H1 (cell line): ENCODE results near the gene ARHGEF2. TPM values are rescaled to one million over a fixed set of nuclear protein-coding genes. Genes with fewer than 3 reads are reported as not detected.
A peak's percentile ranks its signal among the peaks of the same experiment; 100 is the strongest.

Source experiments
- CTCF ChIA-PET: fragments of 300-600 bp; sonication (Branson Sonifier 250); formaldehyde crosslinking; loops from one replicate; lab custom pipeline; 2021; ENCODE audit not compliant: partially characterized antibody; lab: Charles Lee
- POLR2A ChIA-PET: fragments of 300-600 bp; sonication (Branson Sonifier 250); formaldehyde crosslinking; loops from one replicate; lab custom pipeline; 2021; ENCODE audit warnings: inconsistent platforms; ENCODE audit not compliant: partially characterized antibody; lab: Charles Lee
- DNase-seq, 2 experiments: peaks; one replicate each; pipeline versions ENCODE4 v3.0.0 to v3.0.0-alpha.2; 2010 to 2022; ENCODE audit warnings: low spot score in 2 of 2, low read depth in 1 of 2, mixed read lengths in 1 of 2
- FAIRE-seq: peaks from 2 replicates; lab custom pipeline; 2011; peaks lifted over from hg19 to GRCh38; lab: Jason Lieb, UNC
- H2AFZ ChIP-seq: 2 replicates; pipeline ENCODE4 v1.8.1; 2012; ENCODE audit warnings: low read length, inconsistent platforms
- H2AK5ac ChIP-seq: 2 replicates; pipeline ENCODE4 v1.6.1; 2013; ENCODE audit warnings: low read depth, low read length
- H2BK120ac ChIP-seq: replicated peaks from 2 replicates; pipeline ENCODE3; 2013; ENCODE audit warnings: low read depth, low read length, inconsistent platforms
- H2BK12ac ChIP-seq: 2 replicates; pipeline ENCODE4 v1.6.1; 2013; ENCODE audit warnings: low read depth, low read length
- H2BK15ac ChIP-seq: 2 replicates; pipeline ENCODE4 v1.6.1; 2013; ENCODE audit warnings: low read length
- H2BK20ac ChIP-seq: 2 replicates; pipeline ENCODE4 v1.6.1; 2013; ENCODE audit warnings: low read length
- H2BK5ac ChIP-seq: 2 replicates; pipeline ENCODE4 v1.6.1; 2013; ENCODE audit warnings: low read depth, low read length
- H3K14ac ChIP-seq: 2 replicates; pipeline ENCODE4 v1.6.1; 2013; ENCODE audit warnings: inconsistent platforms; ENCODE audit not compliant: insufficient read length
- H3K18ac ChIP-seq: 2 replicates; pipeline ENCODE4 v1.6.1; 2013; ENCODE audit warnings: low read length; ENCODE audit errors: extremely low read depth
- H3K23ac ChIP-seq: 2 replicates; pipeline ENCODE4 v1.6.1; 2013; ENCODE audit warnings: inconsistent platforms; ENCODE audit not compliant: insufficient read length
- H3K23me2 ChIP-seq: 2 replicates; pipeline ENCODE4 v1.6.1; 2013; ENCODE audit warnings: low read depth, low read length
- H3K27ac ChIP-seq: 2 replicates; pipeline ENCODE4 v1.6.1; 2011; ENCODE audit warnings: low read depth, low read length, inconsistent platforms
- H3K27me3 ChIP-seq, 4 experiments: replicated peaks in 1 of 4; 1 replicate in 1 of 4; 2 replicates in 3 of 4; pipeline versions ENCODE4 v1.6.1 to v1.8.1; 2011 to 2013; ENCODE audit warnings: low read length in 3 of 4, mild to moderate bottlenecking in 3 of 4, inconsistent platforms in 2 of 4, mixed read lengths in 2 of 4, moderate library complexity in 1 of 4; ENCODE audit not compliant: control insufficient read depth in 3 of 4, insufficient read depth in 3 of 4; ENCODE audit errors: extremely low read depth in 1 of 4
- H3K36me3 ChIP-seq, 4 experiments: 2 replicates each; pipeline versions ENCODE4 v1.6.1 to v1.8.1; 2011 to 2013; ENCODE audit warnings: mild to moderate bottlenecking in 4 of 4, low read length in 3 of 4, moderate library complexity in 2 of 4, control low read depth in 1 of 4, inconsistent platforms in 1 of 4; ENCODE audit not compliant: insufficient read depth in 4 of 4, control insufficient read depth in 2 of 4
- H3K4ac ChIP-seq: replicated peaks from 2 replicates; pipeline ENCODE3; 2013; ENCODE audit warnings: low read length, low read depth, mixed read lengths, inconsistent platforms; ENCODE audit not compliant: insufficient read length
- H3K4me1 ChIP-seq, 4 experiments: replicated peaks in 1 of 4; 1 replicate in 1 of 4; 2 replicates in 3 of 4; pipeline versions ENCODE4 v1.6.1 to v1.8.1; 2011 to 2013; ENCODE audit warnings: low read length in 3 of 4, inconsistent platforms in 2 of 4, mixed read lengths in 1 of 4; ENCODE audit not compliant: insufficient read depth in 4 of 4, control insufficient read depth in 3 of 4
- H3K4me2 ChIP-seq, 2 experiments: 2 replicates each; pipeline versions ENCODE4 v1.6.1 to v1.8.1; 2011 to 2013; ENCODE audit warnings: low read depth in 2 of 2, low read length in 2 of 2, control low read depth in 1 of 2, inconsistent platforms in 1 of 2, mild to moderate bottlenecking in 1 of 2; ENCODE audit not compliant: insufficient read depth in 1 of 2
- H3K4me3 ChIP-seq, 4 experiments: fragments of 200-600, 300-600 bp in 1 of 4; sonication (generic), shearing (Covaris generic), sonication (Bioruptor Twin) in 1 of 4; 2 replicates each; pipeline versions ENCODE4 v1.5.1 to v1.8.1; 2011 to 2016; ENCODE audit warnings: low read length in 4 of 4, low read depth in 3 of 4, control low read depth in 2 of 4, inconsistent platforms in 2 of 4, mild to moderate bottlenecking in 2 of 4, mixed read lengths in 1 of 4, moderate library complexity in 1 of 4; ENCODE audit not compliant: insufficient read depth in 2 of 4; ENCODE audit errors: extremely low read depth in 1 of 4
- H3K56ac ChIP-seq: replicated peaks from 2 replicates; pipeline ENCODE3; 2013; ENCODE audit warnings: low read depth, mild to moderate bottlenecking, mixed read lengths, low read length, inconsistent platforms; ENCODE audit not compliant: insufficient read length
- H3K79me1 ChIP-seq: 2 replicates; pipeline ENCODE4 v1.6.1; 2013; ENCODE audit warnings: low read depth, low read length, control low read depth
- H3K79me2 ChIP-seq, 2 experiments: 2 replicates each; pipeline versions ENCODE4 v1.6.1 to v1.8.1; 2012 to 2013; ENCODE audit warnings: low read length in 2 of 2, mild to moderate bottlenecking in 2 of 2, inconsistent platforms in 1 of 2; ENCODE audit not compliant: insufficient read depth in 2 of 2, control insufficient read depth in 1 of 2
- H3K9ac ChIP-seq, 4 experiments: replicated peaks in 1 of 4; 1 replicate in 1 of 4; 2 replicates in 3 of 4; pipeline versions ENCODE4 v1.6.1 to v1.8.1; 2011 to 2013; ENCODE audit warnings: low read depth in 3 of 4, low read length in 3 of 4, control low read depth in 2 of 4, mild to moderate bottlenecking in 2 of 4, moderate library complexity in 2 of 4, inconsistent platforms in 1 of 4; ENCODE audit errors: extremely low read depth in 1 of 4
- H3K9me3 ChIP-seq, 2 experiments: 2 replicates each; pipeline versions ENCODE4 v1.6.1 to v1.8.1; 2012 to 2013; ENCODE audit warnings: mild to moderate bottlenecking in 2 of 2, moderate library complexity in 2 of 2, control low read depth in 1 of 2, inconsistent platforms in 1 of 2, low read depth in 1 of 2, low read length in 1 of 2, mixed read lengths in 1 of 2; ENCODE audit not compliant: insufficient read depth in 2 of 2
- H4K20me1 ChIP-seq, 2 experiments: replicated peaks in 1 of 2; 2 replicates each; pipeline versions ENCODE3 to v1.8.1; 2011 to 2013; ENCODE audit warnings: inconsistent platforms in 2 of 2, low read length in 2 of 2, mild to moderate bottlenecking in 1 of 2; ENCODE audit not compliant: insufficient read depth in 2 of 2, control insufficient read depth in 1 of 2
- H4K5ac ChIP-seq: 2 replicates; pipeline ENCODE4 v1.6.1; 2013; ENCODE audit warnings: low read length, low read depth, mixed read lengths, inconsistent platforms; ENCODE audit not compliant: insufficient read length
- H4K8ac ChIP-seq: 2 replicates; pipeline ENCODE4 v1.8.0; 2013; ENCODE audit warnings: mild to moderate bottlenecking, moderate library complexity, low read length, inconsistent platforms; ENCODE audit not compliant: insufficient read depth; ENCODE audit errors: extremely low read depth
- H4K91ac ChIP-seq: replicated peaks from 2 replicates; pipeline ENCODE3; 2013; ENCODE audit warnings: low read length, mixed read lengths, inconsistent platforms; ENCODE audit not compliant: insufficient read length
- CHD1 ChIP-seq: IDR thresholded peaks from 2 replicates; pipeline ENCODE4 v1.6.1; 2012; ENCODE audit warnings: low read depth, low read length, improper control_type of control experiment
- HDAC2 ChIP-seq, 2 experiments: fragments of 300-600 bp in 1 of 2; sonication (generic) in 1 of 2; IDR thresholded peaks; 2 replicates each; pipeline ENCODE4 v1.6.1; 2011 to 2012; ENCODE audit warnings: low read depth in 2 of 2, low read length in 2 of 2, mild to moderate bottlenecking in 2 of 2, moderate library complexity in 2 of 2, borderline replicate concordance in 1 of 2, inconsistent platforms in 1 of 2
- SIX5 ChIP-seq: IDR thresholded peaks from 2 replicates; pipeline ENCODE4 v1.6.1; 2011; ENCODE audit warnings: mild to moderate bottlenecking, low read depth, low read length
- WGBS, 2 experiments: shearing (Covaris generic) in 1 of 2; methylation state at CpG; one replicate each; pipeline versions ENCODE4 v1.1.6 to v1.1.7; 2013 to 2015; ENCODE audit warnings: low lambda C conversion rate in 2 of 2, mixed read lengths in 2 of 2, inconsistent platforms in 1 of 2, low coverage in 1 of 2, missing lambda C conversion rate in 1 of 2; ENCODE audit not compliant: insufficient replicate concordance in 2 of 2, insufficient coverage in 1 of 2, insufficient read length in 1 of 2; ENCODE audit errors: extremely low coverage in 1 of 2, missing lambda C conversion rate in 1 of 2; 5-methylcytosine and 5-hydroxymethylcytosine counted together
- polyA plus RNA-seq, 7 experiments: library from polyadenylated mRNA; depleted of rRNA in 3 of 7; stranded (reverse) in 5 of 7; unstranded in 2 of 7; fragments of >200 nt in 5 of 7; fragments of 200-250 nt in 2 of 7; gene quantifications; 1 replicate in 5 of 7; 2 replicates in 1 of 7; 4 replicates in 1 of 7; pipeline versions ENCODE4 v1.2.1 to v1.2.3, GENCODE V29; 2011 to 2013; ENCODE audit warnings: missing spikeins in 2 of 7, mixed read lengths in 2 of 7
- total RNA-seq: library from RNA; stranded (reverse); fragmentation: NEBNext Ultra II Directional; extraction: Animal tissue kit (Norgen Biotek cat#: 25700); gene quantifications from 2 replicates; pipeline ENCODE4 v1.2.1, GENCODE V29; 2021
- TF ChIP-seq, protein P1 (sequence below): IDR thresholded peaks from 2 replicates; pipeline ENCODE4 v1.6.1; 2012; ENCODE audit warnings: inconsistent platforms

The ARHGEF2 gene
- total and polyA plus RNA-seq, 2 of the 8 experiments (the other 6 are each of a cell fraction or from before 2014, with no cell fraction given): 42.7 to 80.5 TPM

DNA sequence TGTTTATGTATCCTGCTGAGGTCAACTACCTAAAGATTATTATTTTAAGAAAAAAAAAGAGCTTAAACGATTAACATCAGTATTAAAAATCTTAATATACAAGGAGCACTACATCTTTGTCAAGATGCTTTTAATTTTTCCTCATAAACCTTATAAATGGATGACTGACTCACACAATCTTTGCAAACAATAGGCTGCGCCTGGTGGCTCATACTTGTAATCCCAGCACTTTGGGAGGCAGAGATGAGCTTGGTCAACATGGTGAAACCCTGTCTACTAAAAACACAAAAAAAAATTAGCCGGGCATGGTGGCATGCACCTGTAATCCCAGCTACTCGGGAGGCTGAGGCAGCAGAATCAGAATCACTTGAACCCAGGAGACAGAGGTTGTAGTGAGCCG, 45.9 kb downstream of the ARHGEF2 start:
- Histone ChIP-seq H3K79me2 (peaks cover 10 to 51% of the 10 kb centered on the region in 2 experiments), H2AK5ac (no peak overlapping the region), H3K79me1 (peaks cover 2% of the 10 kb centered on the region; the same call in 1 of the 2 replicates), H3K4me1 (peaks cover 0 to 2% (median 1%) of the 10 kb centered on the region in 4 experiments; a peak in 4 of 7 replicates), H3K27ac (no peak overlapping the region), H3K9ac (no peak overlapping the region), H2BK20ac (no peak overlapping the region), H2BK120ac (no peak overlapping the region), H4K8ac (no peak overlapping the region), H3K4me2 (peak overlapping the region; percentile 40 to 85; a peak in 3 of 4 replicates), H3K23ac (no peak overlapping the region), H3K23me2 (peaks cover 5% of the 10 kb centered on the region), H2BK12ac (no peak overlapping the region), H2BK5ac (no peak overlapping the region), H3K27me3 (no peaks in the 10 kb centered on the region), H2AFZ (no peak overlapping the region), H4K20me1 (peaks cover 0 to 15% of the 10 kb centered on the region in 2 experiments), H4K5ac (no peak overlapping the region), H3K36me3 (peaks cover 22 to 58% (median 41%) of the 10 kb centered on the region in 4 experiments), H4K91ac (no peak overlapping the region), H3K56ac (no peak overlapping the region), H2BK15ac (no peak overlapping the region), H3K9me3 (no peaks in the 10 kb centered on the region), H3K14ac (no peak overlapping the region), H3K4me3 (peak overlapping the region in 2 of 4 experiments; percentile 0 to 89; a peak in 4 of 8 replicates), H3K4ac (no peak overlapping the region), H3K18ac (no peak overlapping the region)
- FAIRE-seq (no peak), DNase-seq (no peak)
- WGBS, 2 experiments: 92% methylated on average over 5 of the region's 5 CpGs; no CpG with 5 or more reads in 1 of the 2 experiments
- POLR2A ChIA-PET: interaction anchor here (0.6 to 6.7 kb wide), 10 partner anchors 12 to 625 kb away, joined by 3 to 109 read pairs (median 4); no protein-coding TSS in a partner anchor
- TF ChIP-seq, protein P1, sequence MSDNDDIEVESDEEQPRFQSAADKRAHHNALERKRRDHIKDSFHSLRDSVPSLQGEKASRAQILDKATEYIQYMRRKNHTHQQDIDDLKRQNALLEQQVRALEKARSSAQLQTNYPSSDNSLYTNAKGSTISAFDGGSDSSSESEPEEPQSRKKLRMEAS: no peak
- TF ChIP-seq HDAC2 (IDR thresholded peaks at IDR 0.05; ENCODE audit: borderline replicate concordance in 1 of 2, low read depth in 2 of 2, low read length in 2 of 2) (no peak), CHD1 (no peak), SIX5 (no peak)
- CTCF ChIA-PET: interaction anchor here (1.0 to 2.6 kb wide), 9 partner anchors 9 to 385 kb away, joined by 3 to 11 read pairs (median 3); partner anchors contain the start of gene ARHGEF2
